ENCODE measurements around the gene SMYD2. TPM values are rescaled to one million over a fixed set of nuclear protein-coding genes. Genes with fewer than 3 reads are reported as not detected.

Gene SMYD2
- total RNA-seq, 2 experiments from 2014 or later, result 17.1 to 17.6 TPM

- peaks cover 9% of the 10 kb centered on the region for H3K4me1 ChIP-seq (ENCODE audit: insufficient read depth, low read length)
- Mint-ChIP-seq H3K4me3 (no peak overlapping the region), H3K27ac (no peak overlapping the region), H3K4me1 (ENCODE audit: low read depth) (peaks cover 70% of the 10 kb centered on the region), H3K36me3 (ENCODE audit: low read depth) (peaks cover 16% of the 10 kb centered on the region), H3K27me3 (no peaks in the 10 kb centered on the region), H3K9me3 (no peaks in the 10 kb centered on the region)
- CTCF ChIA-PET, result no interaction called here
- H3K36me3 ChIP-seq (ENCODE audit: insufficient read depth, low read length), result no peaks in the 10 kb centered on the region
- intact Hi-C loops (cut with DNase I, micrococcal nuclease), result no loop called here
- no peak for TF ChIP-seq CTCF (IDR thresholded peaks at IDR 0.05)
- POLR2A ChIA-PET, result no interaction called here
- no peaks in the 10 kb centered on the region for H3K9me3 ChIP-seq (ENCODE audit: control insufficient read depth in 1 of 2, insufficient read depth in 1 of 2, low read length in 2 of 2)
- H3K4me3 ChIP-seq (ENCODE audit: low read length), result no peak overlapping the region
- no peaks in the 10 kb centered on the region for H3K27me3 ChIP-seq (ENCODE audit: control insufficient read depth in 1 of 2, insufficient read depth in 2 of 2, low read length in 2 of 2)
- ATAC-seq (ENCODE audit: poor library complexity), result no peak
- no peak for DNase-seq
- no peak overlapping the region for H3K27ac ChIP-seq (ENCODE audit: low read depth in 1 of 2, low read length in 2 of 2)
Measured at GRCh38 chr1:214305164-214305751, 24.3 kb downstream of the SMYD2 start.

GRCh38 chr1:214306269-214306668 is 25.3 kb downstream of the SMYD2 start:
- Histone ChIP-seq H3K36me3 (ENCODE audit: insufficient read depth, low read length) (no peaks in the 10 kb centered on the region), H3K4me3 (ENCODE audit: low read length) (no peak overlapping the region), H3K4me1 (ENCODE audit: insufficient read depth, low read length) (peaks cover 12% of the 10 kb centered on the region), H3K9me3 (ENCODE audit: control insufficient read depth in 1 of 2, insufficient read depth in 1 of 2, low read length in 2 of 2) (no peaks in the 10 kb centered on the region), H3K27ac (ENCODE audit: low read depth in 1 of 2, low read length in 2 of 2) (no peak overlapping the region), H3K27me3 (ENCODE audit: control insufficient read depth in 1 of 2, insufficient read depth in 2 of 2, low read length in 2 of 2) (no peaks in the 10 kb centered on the region)
- H3K4me3 Mint-ChIP-seq, result no peak overlapping the region
- H3K9me3 Mint-ChIP-seq, result no peaks in the 10 kb centered on the region
- peaks cover 76% of the 10 kb centered on the region for H3K4me1 Mint-ChIP-seq (ENCODE audit: low read depth)
- no peak for TF ChIP-seq CTCF (IDR thresholded peaks at IDR 0.05)
- ATAC-seq (ENCODE audit: poor library complexity) (no peak), DNase-seq (no peak)
- H3K36me3 Mint-ChIP-seq (ENCODE audit: low read depth), result peaks cover 16% of the 10 kb centered on the region
- POLR2A ChIA-PET, result no interaction called here
- no peaks in the 10 kb centered on the region for H3K27me3 Mint-ChIP-seq
- CTCF ChIA-PET, result no interaction called here
- H3K27ac Mint-ChIP-seq, result no peak overlapping the region
- intact Hi-C loops (cut with DNase I, micrococcal nuclease), result no loop called here

GRCh38 chr1:214310010-214310409 is 29.1 kb downstream of the SMYD2 start:
- H3K4me3 Mint-ChIP-seq, result peak overlapping the region; percentile 35
- no peak for TF ChIP-seq CTCF (IDR thresholded peaks at IDR 0.05)
- ATAC-seq (ENCODE audit: poor library complexity) (no peak), DNase-seq (no peak)
- Histone ChIP-seq H3K4me3 (ENCODE audit: low read length) (peak overlapping the region; percentile 0), H3K9me3 (ENCODE audit: control insufficient read depth in 1 of 2, insufficient read depth in 1 of 2, low read length in 2 of 2) (no peaks in the 10 kb centered on the region), H3K27me3 (ENCODE audit: control insufficient read depth in 1 of 2, insufficient read depth in 2 of 2, low read length in 2 of 2) (no peaks in the 10 kb centered on the region), H3K36me3 (ENCODE audit: insufficient read depth, low read length) (peaks cover 4% of the 10 kb centered on the region), H3K27ac (ENCODE audit: low read depth in 1 of 2, low read length in 2 of 2) (no peak overlapping the region), H3K4me1 (ENCODE audit: insufficient read depth, low read length) (peaks cover 14% of the 10 kb centered on the region)
- no peak overlapping the region for H3K27ac Mint-ChIP-seq
- peaks cover 50% of the 10 kb centered on the region for H3K4me1 Mint-ChIP-seq (ENCODE audit: low read depth)
- no peaks in the 10 kb centered on the region for H3K27me3 Mint-ChIP-seq
- H3K36me3 Mint-ChIP-seq (ENCODE audit: low read depth), result peaks cover 19% of the 10 kb centered on the region
- CTCF ChIA-PET, result no interaction called here
- intact Hi-C loops (cut with DNase I, micrococcal nuclease), result no loop called here
- H3K9me3 Mint-ChIP-seq, result no peaks in the 10 kb centered on the region
- POLR2A ChIA-PET, result no interaction called here
